ENCODE data around the gene CDK2AP2. TPM values are rescaled to one million over a fixed set of nuclear protein-coding genes. Genes with fewer than 3 reads are reported as not detected.
"Not testable (repeated sequence)": the region's sequence is repeated elsewhere in the genome, so short reads cannot be mapped to it uniquely, and the experiment has no call there.

CDK2AP2 gene
- total and polyA plus RNA-seq, 2 of the 8 experiments (the other 6 are each of a cell fraction or from before 2014, with no cell fraction given), result 49.6 to 65.1 TPM

GRCh38 chr11:67548555-67549110 is 40.7 kb upstream of the CDK2AP2 start (continued):
- no peak for TF ChIP-seq HDAC2 (IDR thresholded peaks at IDR 0.05; ENCODE audit: borderline replicate concordance in 1 of 2, low read depth in 2 of 2, low read length in 2 of 2)

- not testable (repeated sequence) for H3K18ac ChIP-seq (ENCODE audit: extremely low read depth, low read length); H4K91ac ChIP-seq (replicated peaks; ENCODE audit: insufficient read length, low read length); H2AFZ ChIP-seq (ENCODE audit: low read length); H3K23ac ChIP-seq (ENCODE audit: insufficient read length); H3K56ac ChIP-seq (replicated peaks; ENCODE audit: insufficient read length, low read depth, low read length); H3K9ac ChIP-seq (replicated peaks in 1 of 4; ENCODE audit: extremely low read depth in 1 of 4, low read depth in 3 of 4, low read length in 3 of 4); FAIRE-seq; H3K4me2 ChIP-seq (ENCODE audit: insufficient read depth in 1 of 2, low read depth in 2 of 2, low read length in 2 of 2); H2BK120ac ChIP-seq (replicated peaks; ENCODE audit: low read depth, low read length); H3K23me2 ChIP-seq (ENCODE audit: low read depth, low read length); H3K36me3 ChIP-seq (ENCODE audit: control insufficient read depth in 2 of 4, insufficient read depth in 4 of 4, low read length in 3 of 4); H2BK5ac ChIP-seq (ENCODE audit: low read depth, low read length); H4K20me1 ChIP-seq (replicated peaks in 1 of 2; ENCODE audit: control insufficient read depth in 1 of 2, insufficient read depth in 2 of 2, low read length in 2 of 2); H3K4me1 ChIP-seq (replicated peaks in 1 of 4; ENCODE audit: control insufficient read depth in 3 of 4, insufficient read depth in 4 of 4, low read length in 3 of 4); H2BK15ac ChIP-seq (ENCODE audit: low read length); H2BK12ac ChIP-seq (ENCODE audit: low read depth, low read length); H2BK20ac ChIP-seq (ENCODE audit: low read length); DNase-seq (ENCODE audit: low read depth in 1 of 2, low spot score in 2 of 2); H4K5ac ChIP-seq (ENCODE audit: insufficient read length, low read depth, low read length); H3K79me2 ChIP-seq (ENCODE audit: control insufficient read depth in 1 of 2, insufficient read depth in 2 of 2, low read length in 2 of 2); H2AK5ac ChIP-seq (ENCODE audit: low read depth, low read length); H3K27ac ChIP-seq (ENCODE audit: low read depth, low read length); H4K8ac ChIP-seq (ENCODE audit: extremely low read depth, insufficient read depth, low read length); H3K27me3 ChIP-seq (replicated peaks in 1 of 4; ENCODE audit: control insufficient read depth in 3 of 4, extremely low read depth in 1 of 4, insufficient read depth in 3 of 4, low read length in 3 of 4); H3K4me3 ChIP-seq (ENCODE audit: extremely low read depth in 1 of 4, insufficient read depth in 2 of 4, low read depth in 3 of 4, low read length in 4 of 4); H3K4ac ChIP-seq (replicated peaks; ENCODE audit: insufficient read length, low read depth, low read length); H3K14ac ChIP-seq (ENCODE audit: insufficient read length); H3K79me1 ChIP-seq (ENCODE audit: low read depth, low read length)
- 97% methylated on average over 4 of the region's 4 CpGs; no CpG with 5 or more reads in 1 of the 2 experiments for WGBS, 2 experiments (ENCODE audit: extremely low coverage in 1 of 2, insufficient coverage in 1 of 2, insufficient read length in 1 of 2, insufficient replicate concordance in 2 of 2, low coverage in 1 of 2, low lambda C conversion rate in 2 of 2, missing lambda C conversion rate in 1 of 2)
- ChIA-PET CTCF (ENCODE audit: partially characterized antibody) (interaction anchor here (0.6 to 1.5 kb wide), 6 partner anchors 13 to 196 kb away, joined by 3 to 6 read pairs (median 4); no protein-coding TSS in a partner anchor), POLR2A (ENCODE audit: partially characterized antibody) (interaction anchor here (1.1 to 4.8 kb wide), 2 partner anchors 11 to 35 kb away, joined by 3 to 15 read pairs; partner anchors contain the start of gene GSTP1)
- peaks cover 4 to 12% of the 10 kb centered on the region in 2 experiments; a peak in 3 of 4 replicates for H3K9me3 ChIP-seq (ENCODE audit: insufficient read depth in 2 of 2, low read depth in 1 of 2, low read length in 1 of 2)
Observed at GRCh38 chr11:67548112-67548511, 40.1 kb upstream of the CDK2AP2 start.
